ENCODE results near the gene PRRC2B.

Gene PRRC2B

DNA sequence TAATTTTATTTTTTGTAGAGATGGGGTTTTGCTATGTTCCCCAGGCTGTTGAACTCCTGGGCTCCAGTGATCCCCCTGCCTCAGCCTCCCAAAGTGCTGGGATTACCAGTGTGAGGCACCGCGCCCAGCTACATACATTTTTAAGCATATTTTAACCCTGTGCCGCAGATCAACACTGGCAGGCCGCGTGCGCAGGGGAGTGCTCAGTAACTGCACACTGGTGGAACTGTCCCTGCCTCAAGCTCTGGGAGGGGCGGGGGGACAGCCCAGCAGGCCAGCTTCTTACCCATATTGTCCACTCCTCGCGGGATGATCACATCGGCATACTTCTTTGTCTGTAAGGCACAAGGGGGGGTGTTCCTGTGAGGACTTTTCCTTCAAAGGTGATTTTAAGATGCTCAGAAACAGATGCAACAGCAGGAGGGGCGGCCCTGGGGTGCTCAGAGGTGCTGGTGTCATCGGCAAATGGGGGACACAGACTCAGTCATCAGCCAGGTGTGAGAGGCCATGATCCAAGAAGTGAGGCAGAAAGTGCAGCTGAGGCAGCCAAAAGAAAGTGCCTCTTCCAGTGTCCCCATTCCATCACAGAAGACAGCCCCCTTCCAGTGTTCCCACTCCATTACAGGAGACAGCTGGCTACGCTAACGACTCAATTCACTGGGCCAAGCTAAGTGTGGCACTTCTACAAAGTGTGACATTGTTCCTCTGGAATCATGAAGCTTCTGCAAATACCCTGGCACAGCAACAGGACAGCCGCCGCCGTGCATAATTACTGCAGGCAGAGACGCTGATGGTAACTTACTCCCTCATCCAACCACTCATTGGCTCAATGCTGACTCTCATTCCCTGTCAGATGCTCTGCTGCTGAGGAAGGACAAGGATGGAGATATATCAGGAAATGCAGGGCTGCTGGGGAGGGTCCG lies 132.0 kb downstream of the PRRC2B start:
- Histone ChIP-seq H3K36me3 (replicated peaks; ENCODE audit: insufficient read depth, low read length) (no peaks in the 10 kb centered on the region; the same call in 1 of the 2 replicates), H3K4me1 (ENCODE audit: low read length) (0 out of 2 replicates have a peak, but pooled peaks cover 7% of the 10 kb centered on the region), H3K79me2 (ENCODE audit: low read length) (peaks cover 22% of the 10 kb centered on the region), H3K9me2 (replicated peaks; ENCODE audit: insufficient read depth, low read length) (no peaks in the 10 kb centered on the region), H3K4me2 (ENCODE audit: low read depth, low read length) (no peak overlapping the region), H3K27ac (ENCODE audit: low read length) (no peak overlapping the region), H3K27me3 (replicated peaks; ENCODE audit: insufficient read depth, low read length) (no peaks in the 10 kb centered on the region), H3K9me3 (replicated peaks; ENCODE audit: insufficient read depth, low read length) (no peaks in the 10 kb centered on the region), H2AFZ (ENCODE audit: low read length) (no peak overlapping the region), H3K9ac (ENCODE audit: low read length) (no peak overlapping the region), H3K4me3 (ENCODE audit: low read length) (no peak overlapping the region), H4K20me1 (ENCODE audit: insufficient read depth, low read length) (no peaks in the 10 kb centered on the region), H3F3A (ENCODE audit: insufficient read depth, low read length) (no peaks in the 10 kb centered on the region)
- DNase-seq = no peak
- TF ChIP-seq EZH2 (optimal IDR thresholded peaks at IDR 0.05; ENCODE audit: low read depth, low read length) (no peak), CTCF (IDR thresholded peaks at IDR 0.05; ENCODE audit: low read length) (no peak), EZH2phosphoT487 (IDR thresholded peaks at IDR 0.05; ENCODE audit: low read length) (no peak)

DNA sequence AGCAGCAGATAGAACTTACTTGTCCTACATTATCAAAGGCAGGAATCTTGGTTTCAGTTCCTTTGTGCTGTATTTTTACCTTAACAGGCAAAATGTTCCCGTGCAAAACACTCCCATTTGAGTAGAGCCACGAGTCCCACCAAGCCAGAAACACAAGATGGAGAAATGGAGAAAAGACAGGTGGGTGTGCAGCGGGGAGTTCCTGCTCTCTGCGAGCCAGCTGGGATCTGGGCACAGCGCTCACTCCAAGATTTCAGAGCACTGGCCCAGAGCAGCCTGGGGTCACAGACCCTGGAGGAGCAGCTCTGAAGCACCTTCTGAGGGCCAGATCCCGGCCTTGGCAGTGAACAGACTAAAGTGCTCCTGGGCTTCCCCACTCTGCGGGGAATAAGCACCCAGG lies 134.3 kb downstream of the PRRC2B start:
- Histone ChIP-seq H3K4me3 (ENCODE audit: low read length) (no peak overlapping the region), H2AFZ (ENCODE audit: low read length) (no peak overlapping the region), H3K79me2 (ENCODE audit: low read length) (peaks cover 23% of the 10 kb centered on the region), H4K20me1 (ENCODE audit: insufficient read depth, low read length) (no peaks in the 10 kb centered on the region), H3K27ac (ENCODE audit: low read length) (no peak overlapping the region), H3K9ac (ENCODE audit: low read length) (no peak overlapping the region), H3K9me2 (replicated peaks; ENCODE audit: insufficient read depth, low read length) (no peaks in the 10 kb centered on the region), H3K27me3 (replicated peaks; ENCODE audit: insufficient read depth, low read length) (no peaks in the 10 kb centered on the region), H3K36me3 (replicated peaks; ENCODE audit: insufficient read depth, low read length) (no peaks in the 10 kb centered on the region; the same call in 1 of the 2 replicates), H3F3A (ENCODE audit: insufficient read depth, low read length) (no peaks in the 10 kb centered on the region), H3K4me2 (ENCODE audit: low read depth, low read length) (no peak overlapping the region), H3K4me1 (ENCODE audit: low read length) (peaks cover 11% of the 10 kb centered on the region; the same call in 1 of the 2 replicates), H3K9me3 (replicated peaks; ENCODE audit: insufficient read depth, low read length) (no peaks in the 10 kb centered on the region)
- no peak for DNase-seq
- TF ChIP-seq EZH2phosphoT487 (IDR thresholded peaks at IDR 0.05; ENCODE audit: low read length) = no peak
- no peak for TF ChIP-seq CTCF (IDR thresholded peaks at IDR 0.05; ENCODE audit: low read length)
- no peak for TF ChIP-seq EZH2 (optimal IDR thresholded peaks at IDR 0.05; ENCODE audit: low read depth, low read length)

DNA sequence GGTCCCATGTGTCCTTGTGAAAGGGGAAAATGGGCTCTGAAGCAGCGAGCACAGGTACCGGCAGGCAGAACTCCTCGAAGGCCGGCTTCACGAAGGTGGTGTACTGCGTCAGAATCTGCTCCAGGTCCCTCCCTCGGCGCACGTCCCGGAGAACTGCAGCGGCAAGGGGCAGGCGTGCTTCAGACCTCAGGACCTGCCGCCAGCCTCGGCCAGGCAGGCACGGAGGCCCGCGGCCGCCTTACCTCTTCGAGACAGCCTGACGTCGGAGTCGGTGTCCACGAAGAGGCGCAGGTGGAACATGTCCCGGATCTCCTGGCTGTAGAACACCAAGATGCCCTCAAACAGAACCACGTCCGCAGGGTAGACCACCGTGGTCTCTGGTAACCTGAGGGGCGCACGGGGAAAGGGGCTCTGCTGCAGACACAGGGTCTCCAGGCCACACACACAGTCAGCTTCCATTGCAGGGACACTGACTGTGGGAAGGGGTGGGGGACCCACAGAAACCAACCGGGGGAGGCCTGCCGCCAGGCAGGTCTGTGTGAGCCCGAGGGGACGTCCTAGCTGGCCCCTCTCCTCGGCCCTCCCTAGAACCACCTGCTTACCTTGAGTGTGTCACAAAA lies 135.1 kb downstream of the PRRC2B start:
- DNase-seq = no peak
- H2AFZ ChIP-seq (ENCODE audit: low read length) = no peak overlapping the region
- no peaks in the 10 kb centered on the region; the same call in 1 of the 2 replicates for H3K36me3 ChIP-seq (replicated peaks; ENCODE audit: insufficient read depth, low read length)
- no peaks in the 10 kb centered on the region for H4K20me1 ChIP-seq (ENCODE audit: insufficient read depth, low read length)
- peaks cover 23% of the 10 kb centered on the region for H3K79me2 ChIP-seq (ENCODE audit: low read length)
- no peaks in the 10 kb centered on the region for H3F3A ChIP-seq (ENCODE audit: insufficient read depth, low read length)
- TF ChIP-seq EZH2phosphoT487 (IDR thresholded peaks at IDR 0.05; ENCODE audit: low read length) (no peak), CTCF (IDR thresholded peaks at IDR 0.05; ENCODE audit: low read length) (no peak), EZH2 (optimal IDR thresholded peaks at IDR 0.05; ENCODE audit: low read depth, low read length) (no peak)
- peaks cover 11% of the 10 kb centered on the region; the same call in 1 of the 2 replicates for H3K4me1 ChIP-seq (ENCODE audit: low read length)
- no peaks in the 10 kb centered on the region for H3K9me3 ChIP-seq (replicated peaks; ENCODE audit: insufficient read depth, low read length)
- no peak overlapping the region for H3K4me2 ChIP-seq (ENCODE audit: low read depth, low read length)
- H3K4me3 ChIP-seq (ENCODE audit: low read length) = no peak overlapping the region
- H3K27me3 ChIP-seq (replicated peaks; ENCODE audit: insufficient read depth, low read length) = no peaks in the 10 kb centered on the region
- H3K9ac ChIP-seq (ENCODE audit: low read length) = no peak overlapping the region
- H3K9me2 ChIP-seq (replicated peaks; ENCODE audit: insufficient read depth, low read length) = no peaks in the 10 kb centered on the region
- H3K27ac ChIP-seq (ENCODE audit: low read length) = no peak overlapping the region
